LoVo (cell line): ENCODE measurements around the gene XPNPEP1.
A peak's percentile ranks its signal among the peaks of the same experiment; 100 is the strongest.
"Not testable (repeated sequence)": the region's sequence is repeated elsewhere in the genome, so short reads cannot be mapped to it uniquely, and the experiment has no call there.

Source experiments
- DNase-seq: peaks from one replicate; pipeline ENCODE4 v3.0.0-alpha.2; 2016; ENCODE audit warnings: low spot score

The XPNPEP1 gene

GRCh38 chr10:109924087-109924486, 776 bp upstream of the XPNPEP1 start:
- no peak for DNase-seq

DNA sequence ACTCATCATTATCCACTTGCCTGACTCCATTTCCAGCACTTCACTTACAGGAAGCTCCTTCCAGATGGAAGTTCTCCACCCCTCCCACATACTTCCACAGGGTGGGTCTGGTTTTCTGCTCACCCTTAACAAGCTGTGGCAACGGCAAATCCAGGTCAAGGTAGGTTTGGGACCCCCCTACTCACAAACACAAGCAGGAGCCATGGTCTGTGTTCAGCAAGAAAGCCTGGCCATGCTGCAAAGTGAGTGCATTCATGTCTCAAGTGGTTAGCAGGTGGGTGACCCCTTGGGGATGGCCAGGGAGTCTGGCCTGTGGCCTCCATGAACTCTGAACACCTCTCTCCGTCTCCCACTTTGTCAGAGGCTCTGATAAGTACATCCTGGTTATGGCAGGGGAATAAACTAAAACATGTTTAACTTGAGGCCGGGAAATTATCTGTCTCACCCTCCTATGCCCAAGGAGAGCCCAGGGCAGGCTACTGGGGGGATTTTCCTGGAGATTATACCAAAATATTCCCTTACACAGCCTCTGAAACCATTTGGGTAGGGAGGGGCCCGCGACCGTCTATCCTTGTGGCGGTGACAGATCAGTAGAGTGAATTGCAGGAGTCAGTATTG, 844 bp downstream of the XPNPEP1 start:
- DNase-seq, result peak; percentile 41

GRCh38 chr10:109920016-109920415, 3.3 kb downstream of the XPNPEP1 start:
- no peak for DNase-seq

GRCh38 chr10:109919220-109919619, 4.1 kb downstream of the XPNPEP1 start:
- DNase-seq, result no peak

DNA sequence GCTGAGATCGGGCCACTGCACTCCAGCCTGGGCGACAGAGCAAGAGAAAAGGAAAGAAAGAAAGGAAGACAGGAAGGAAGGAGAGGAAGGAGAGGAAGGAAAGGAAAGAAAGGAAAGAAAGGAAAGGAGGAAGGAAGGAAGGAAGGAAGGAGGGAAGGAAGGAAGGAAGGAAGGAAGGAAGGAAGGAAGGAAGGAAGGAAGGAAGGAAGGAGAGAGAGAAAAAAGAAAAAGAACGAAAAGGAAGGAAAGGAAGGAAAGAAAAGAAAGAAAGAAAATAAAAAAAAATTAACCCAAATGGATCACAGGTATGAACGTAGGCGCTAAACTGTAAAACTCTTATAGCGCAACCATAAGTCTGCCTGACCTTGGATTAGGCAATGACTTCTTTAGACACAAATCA, 4.6 kb downstream of the XPNPEP1 start:
- DNase-seq, result not testable (repeated sequence)

DNA sequence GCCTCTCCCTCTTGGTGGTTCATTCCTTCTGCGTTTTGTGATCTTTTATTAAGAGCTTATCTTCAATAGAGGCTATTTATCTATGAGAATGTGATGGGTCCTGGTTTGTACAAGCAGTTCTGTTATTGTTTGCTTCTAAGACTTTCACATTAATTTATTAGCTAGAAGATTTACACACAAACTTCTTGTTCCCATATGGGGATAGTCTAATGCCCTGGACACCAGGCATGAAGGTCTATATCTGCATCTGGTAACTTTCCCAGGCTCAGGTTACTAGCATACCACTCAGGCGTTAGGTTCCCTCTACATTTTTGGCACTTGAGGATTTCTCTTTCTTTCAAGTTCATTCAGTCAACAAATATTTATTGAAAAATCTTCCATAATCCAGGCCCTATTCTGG, 7.7 kb downstream of the XPNPEP1 start:
- DNase-seq, result no peak

DNA sequence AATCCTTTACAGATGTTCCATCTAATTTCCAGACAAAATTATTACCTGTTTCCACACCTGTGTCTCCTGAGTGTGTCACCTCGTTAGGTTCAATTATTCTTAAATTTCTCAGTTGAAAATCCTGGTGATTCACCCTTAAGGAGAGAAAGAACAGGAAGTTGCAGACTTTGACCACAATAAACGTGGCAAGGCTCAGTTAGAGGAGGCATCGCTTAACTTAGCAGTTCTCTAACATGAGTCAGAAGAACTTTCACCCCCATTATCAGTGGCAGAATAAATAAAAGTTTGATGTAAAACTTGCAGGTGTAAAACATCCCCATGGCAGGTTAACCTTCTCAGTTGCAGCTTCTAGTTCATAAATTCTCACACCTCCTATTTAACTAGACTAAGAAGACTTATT, 8.3 kb downstream of the XPNPEP1 start:
- peak; percentile 86 for DNase-seq

DNA sequence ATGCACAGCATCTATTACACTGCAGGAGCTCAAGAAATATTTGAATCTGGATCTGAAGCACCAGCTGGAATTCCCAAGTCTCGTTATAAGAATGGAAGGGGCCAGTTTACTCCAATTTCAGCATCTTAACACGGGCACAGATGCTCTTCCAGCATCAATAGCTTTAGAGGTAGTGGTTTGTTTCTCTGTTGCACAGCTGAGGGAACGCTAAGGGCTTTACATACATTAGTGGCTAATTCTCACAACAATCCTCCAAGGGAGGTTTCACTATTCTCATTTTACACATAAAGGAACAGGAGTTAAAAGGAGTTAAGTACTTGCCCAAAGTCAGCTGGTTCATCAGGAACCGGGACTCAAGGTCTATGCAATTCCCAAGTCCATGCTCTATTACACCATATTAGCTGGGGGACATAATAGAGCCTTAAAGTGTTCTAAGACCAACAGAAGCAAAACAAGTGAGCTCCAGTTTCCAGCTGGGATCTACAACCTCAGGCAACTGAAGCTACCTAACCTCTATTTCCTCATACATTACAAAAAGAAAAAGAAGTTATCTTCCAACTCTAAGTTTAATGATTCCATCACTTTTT, 9.9 kb downstream of the XPNPEP1 start:
- no peak for DNase-seq

DNA sequence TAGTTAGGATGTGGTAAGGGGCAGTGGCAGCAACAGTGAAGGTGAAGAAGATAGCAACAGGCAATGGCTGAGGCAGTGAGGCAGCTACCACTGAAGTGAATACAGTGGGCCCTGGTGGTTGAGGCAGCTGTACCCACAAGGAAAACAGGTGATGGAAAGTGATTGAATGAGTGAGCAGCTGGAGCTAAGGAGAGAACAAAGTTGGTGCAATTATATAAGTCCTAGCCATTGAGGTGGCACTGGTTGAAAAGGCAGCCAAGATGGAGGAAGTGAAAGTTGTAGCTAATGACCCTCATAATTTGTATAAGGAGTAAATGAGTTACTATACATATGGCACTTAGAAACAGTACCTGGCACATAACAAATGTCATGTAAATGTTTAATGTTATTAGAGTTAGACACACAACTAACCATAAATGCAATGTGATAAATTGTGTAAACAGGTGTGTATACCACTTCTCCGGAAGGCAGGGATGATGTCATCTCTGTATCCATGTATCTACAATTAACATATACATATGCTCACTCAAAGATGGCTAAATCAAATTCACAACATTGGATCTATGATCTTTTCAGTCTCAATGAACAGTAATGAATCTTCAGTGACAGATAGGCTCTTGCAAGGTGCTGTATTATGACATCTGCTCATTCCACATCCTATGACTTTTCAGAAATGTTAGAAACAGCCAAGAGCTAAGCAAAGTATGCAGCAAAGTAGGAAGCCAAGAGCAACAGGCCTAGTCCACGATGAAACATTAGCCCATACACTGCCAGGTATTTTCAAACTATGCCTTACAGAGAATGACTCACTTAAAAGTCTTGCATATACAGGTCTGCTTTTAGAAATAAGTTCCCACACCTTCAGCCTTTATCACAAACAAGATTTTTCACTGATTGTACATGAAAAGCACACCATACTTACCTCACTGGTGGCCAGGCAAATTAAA, 10.7 kb downstream of the XPNPEP1 start:
- DNase-seq, result no peak

GRCh38 chr10:109911903-109912302, 11.4 kb downstream of the XPNPEP1 start:
- DNase-seq, result no peak

DNA sequence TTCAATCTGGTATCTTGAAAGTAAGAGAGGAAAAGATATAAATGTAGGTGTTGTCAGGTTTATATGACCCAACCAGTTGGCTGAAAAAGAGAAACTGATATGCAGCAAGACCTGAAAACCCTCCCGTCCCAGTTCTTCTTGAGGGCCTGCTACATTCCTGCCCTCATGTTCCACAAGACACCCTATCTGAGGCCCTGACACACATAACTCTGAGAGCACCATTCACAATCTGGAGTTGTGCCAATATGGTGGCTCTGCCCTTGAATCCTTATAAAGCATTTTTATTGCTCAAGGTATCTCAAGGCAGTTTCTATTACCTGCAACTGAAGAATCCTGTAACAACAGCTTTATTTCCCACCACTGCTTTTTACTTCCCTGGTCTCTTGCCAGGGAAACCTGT, 17.0 kb downstream of the XPNPEP1 start:
- no peak for DNase-seq

DNA sequence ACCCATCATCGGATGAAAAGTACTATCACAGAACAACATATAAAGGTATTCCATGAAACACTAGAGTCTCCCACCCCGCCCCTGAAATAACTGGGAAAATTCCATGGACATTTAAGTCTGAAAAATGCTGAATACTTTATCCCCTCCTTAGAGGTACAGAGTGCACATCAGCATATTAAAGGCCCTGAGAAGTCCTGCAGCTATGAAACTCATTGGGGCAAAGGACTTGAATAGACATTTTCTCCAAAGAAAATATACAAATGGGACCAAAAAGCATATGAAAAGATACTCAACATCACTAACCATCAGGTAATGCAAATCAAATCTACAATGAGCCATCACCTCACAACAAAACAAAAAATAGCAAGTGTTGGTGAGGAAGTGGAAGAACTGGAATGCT, 18.9 kb downstream of the XPNPEP1 start:
- no peak for DNase-seq

DNA sequence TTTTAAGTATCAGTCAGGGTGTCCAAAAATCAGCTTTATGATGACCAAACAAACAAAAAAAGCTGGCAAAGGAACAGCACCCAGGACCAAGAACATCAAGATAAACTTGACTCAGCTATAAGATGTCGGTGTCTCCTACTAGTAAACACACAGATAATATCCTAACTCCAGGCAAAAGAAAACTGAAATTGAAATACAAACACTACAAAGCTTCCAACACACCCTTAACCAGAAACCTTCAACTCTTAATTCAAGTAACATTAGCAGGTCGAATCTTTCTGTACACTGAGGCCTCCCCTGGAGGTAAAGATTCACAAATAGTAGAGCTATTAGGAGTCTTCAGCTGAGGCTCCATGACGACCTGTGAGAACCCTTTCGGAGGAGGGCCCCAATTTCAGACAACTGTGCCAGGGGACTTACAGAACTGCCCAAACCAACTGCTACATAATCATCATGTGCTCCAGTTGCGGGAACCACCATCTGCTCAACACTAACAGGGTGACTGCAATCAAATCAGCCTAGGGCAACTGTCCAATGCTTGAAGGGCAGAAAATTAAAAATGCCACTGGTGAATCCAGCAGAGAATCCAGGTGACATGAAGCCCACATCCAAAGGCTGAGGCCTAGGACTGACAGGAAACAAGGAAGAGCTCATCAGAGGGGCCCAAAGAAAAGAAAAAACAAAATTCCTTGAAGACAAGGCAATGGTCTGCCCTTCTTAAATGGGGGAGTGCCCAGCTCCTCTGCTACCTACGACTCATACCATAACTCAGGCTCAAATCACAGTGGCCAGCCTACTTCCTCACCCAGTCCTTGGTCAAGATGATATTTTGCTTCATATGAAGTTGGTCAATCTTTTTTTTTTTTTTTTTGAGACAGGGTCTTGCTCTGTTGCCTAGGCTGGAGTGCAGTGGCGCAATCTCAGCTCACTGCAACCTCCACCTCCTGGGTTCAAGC, 20.0 kb downstream of the XPNPEP1 start:
- no peak for DNase-seq

- no peak for DNase-seq
Measured at GRCh38 chr10:109899356-109900331, 23.7 kb downstream of the XPNPEP1 start.

DNA sequence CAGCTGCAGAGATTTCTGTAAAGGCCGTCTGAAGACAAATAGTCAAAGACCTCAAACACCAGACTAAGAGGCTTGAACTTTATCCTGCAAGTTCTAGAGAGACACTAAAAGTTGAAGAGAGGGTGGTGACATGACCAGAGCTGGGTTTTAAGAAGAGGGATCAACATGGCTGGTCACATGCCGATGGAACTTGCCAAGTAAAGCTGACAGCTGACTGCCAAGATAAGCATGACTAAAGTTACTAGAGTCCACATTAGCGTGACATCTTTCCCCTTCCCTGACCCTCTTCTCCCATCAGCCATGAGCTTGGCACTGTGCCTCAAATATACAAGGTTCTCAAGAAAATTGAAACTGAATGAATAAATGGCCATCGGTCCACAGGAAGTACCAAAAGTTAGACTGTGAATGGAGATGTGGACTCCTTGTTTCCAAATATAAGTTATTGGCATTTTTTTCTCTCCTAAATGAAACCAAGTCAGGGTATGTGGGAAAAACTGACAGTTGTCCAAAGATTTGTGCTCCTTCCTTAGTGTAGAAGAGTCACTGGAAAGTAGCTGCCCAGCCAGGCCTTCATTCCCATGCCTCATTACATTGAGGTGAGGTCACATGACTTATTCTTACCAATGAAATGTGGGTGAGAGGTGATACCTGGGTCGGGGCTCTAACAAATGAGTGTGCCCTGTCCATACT, 24.5 kb downstream of the XPNPEP1 start:
- no peak for DNase-seq

DNA sequence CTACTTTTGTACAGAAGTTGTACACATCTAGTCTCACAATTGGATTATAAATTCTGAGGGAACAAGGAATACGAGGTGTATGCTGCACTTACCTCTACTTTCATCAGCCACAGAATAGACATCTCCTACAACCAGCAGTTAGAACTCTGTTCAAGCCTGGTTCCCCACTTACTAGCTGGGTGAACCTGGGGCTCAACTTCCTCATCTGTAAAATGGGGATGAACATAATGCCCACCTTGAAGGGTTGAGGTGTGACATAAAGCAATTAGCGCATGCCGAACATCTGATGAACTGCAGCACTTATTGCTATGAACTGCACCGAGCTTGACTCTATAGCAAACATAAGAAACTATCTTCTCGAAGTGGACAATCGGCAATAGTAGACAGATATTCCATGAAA, 25.3 kb downstream of the XPNPEP1 start:
- no peak for DNase-seq

GRCh38 chr10:109895848-109896247, 27.5 kb downstream of the XPNPEP1 start:
- no peak for DNase-seq

- no peak for DNase-seq
Measured at GRCh38 chr10:109895095-109895818, 28.1 kb downstream of the XPNPEP1 start.

DNA sequence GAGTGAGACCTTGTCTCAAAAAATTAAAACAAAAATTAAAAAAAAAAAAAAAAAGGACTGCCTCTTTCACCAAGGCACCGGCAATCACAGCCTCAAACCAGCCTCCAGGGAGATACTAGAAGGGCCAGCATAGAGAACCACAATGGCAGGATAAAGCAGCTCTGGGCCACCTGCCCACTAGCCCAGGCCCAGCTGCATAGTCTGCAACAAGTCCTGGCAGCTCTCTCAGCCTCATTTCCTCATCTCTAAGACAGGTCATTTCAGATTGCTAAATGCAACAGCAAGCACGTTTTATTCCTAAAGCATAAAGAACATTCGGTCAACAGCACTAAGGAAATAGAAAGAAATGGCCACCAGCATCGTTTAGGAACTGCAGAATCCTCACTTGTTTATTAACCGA, 28.8 kb downstream of the XPNPEP1 start:
- no peak for DNase-seq
